ENCODE data around the gene HBD.

The HBD gene

GRCh38 chr11:5231111-5231510 is 3.2 kb downstream of the HBD start:
- DNase-seq = no peak

- DNase-seq = no peak
Observed at GRCh38 chr11:5230266-5230665, 4.0 kb downstream of the HBD start.

DNA sequence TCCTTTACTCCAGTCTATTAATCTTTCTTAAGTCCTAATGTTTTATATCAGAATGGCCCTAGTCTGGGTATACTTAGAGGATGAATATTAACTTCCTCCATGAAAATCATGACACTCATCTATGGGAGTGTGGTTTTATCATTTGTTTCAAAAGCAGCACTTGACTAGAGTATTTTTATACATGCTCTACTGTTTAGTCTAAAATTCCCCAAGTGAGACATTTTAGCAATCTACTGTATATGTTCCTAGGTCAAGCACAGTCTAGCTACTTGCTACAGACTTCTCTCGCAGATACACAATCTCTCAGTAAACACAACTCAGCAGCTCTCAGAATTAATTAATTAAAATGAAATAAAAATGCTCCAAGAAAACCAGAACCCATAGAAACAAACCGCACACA is 4.5 kb downstream of the HBD start:
- no peak for DNase-seq

- DNase-seq = no peak
Observed at GRCh38 chr11:5229356-5229755, 4.9 kb downstream of the HBD start.

DNA sequence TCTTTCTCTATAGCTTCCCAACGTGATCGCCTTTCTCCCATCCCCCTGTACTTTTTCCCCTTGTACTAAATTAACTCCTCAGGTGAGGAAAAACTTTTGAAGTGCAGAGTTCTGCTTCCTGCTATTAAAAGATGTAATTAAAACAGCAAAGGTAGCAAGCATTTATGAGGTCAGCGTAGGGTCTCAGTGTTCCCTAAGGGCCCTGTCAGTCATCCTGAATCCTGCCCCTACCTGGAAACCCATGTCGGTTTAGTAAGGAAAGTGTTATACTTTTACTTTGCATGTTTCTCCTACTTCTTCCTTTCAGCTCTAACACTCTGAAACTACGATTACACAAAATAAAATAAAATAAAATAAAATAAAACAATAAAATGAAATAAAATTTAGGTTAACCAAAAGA is 6.2 kb downstream of the HBD start:
- DNase-seq = no peak

GRCh38 chr11:5227681-5228080 is 6.6 kb downstream of the HBD start:
- DNase-seq = no peak

DNA sequence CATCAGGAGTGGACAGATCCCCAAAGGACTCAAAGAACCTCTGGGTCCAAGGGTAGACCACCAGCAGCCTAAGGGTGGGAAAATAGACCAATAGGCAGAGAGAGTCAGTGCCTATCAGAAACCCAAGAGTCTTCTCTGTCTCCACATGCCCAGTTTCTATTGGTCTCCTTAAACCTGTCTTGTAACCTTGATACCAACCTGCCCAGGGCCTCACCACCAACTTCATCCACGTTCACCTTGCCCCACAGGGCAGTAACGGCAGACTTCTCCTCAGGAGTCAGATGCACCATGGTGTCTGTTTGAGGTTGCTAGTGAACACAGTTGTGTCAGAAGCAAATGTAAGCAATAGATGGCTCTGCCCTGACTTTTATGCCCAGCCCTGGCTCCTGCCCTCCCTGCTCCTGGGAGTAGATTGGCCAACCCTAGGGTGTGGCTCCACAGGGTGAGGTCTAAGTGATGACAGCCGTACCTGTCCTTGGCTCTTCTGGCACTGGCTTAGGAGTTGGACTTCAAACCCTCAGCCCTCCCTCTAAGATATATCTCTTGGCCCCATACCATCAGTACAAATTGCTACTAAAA is 7.5 kb downstream of the HBD start, which contains the start of gene HBB:
Gene HBB, minus strand, starts transcription at position 340 of the 579 bp plus-strand sequence. Its CDS starts 50 bp downstream, at position 290.
- DNase-seq = peak; percentile 3

DNA sequence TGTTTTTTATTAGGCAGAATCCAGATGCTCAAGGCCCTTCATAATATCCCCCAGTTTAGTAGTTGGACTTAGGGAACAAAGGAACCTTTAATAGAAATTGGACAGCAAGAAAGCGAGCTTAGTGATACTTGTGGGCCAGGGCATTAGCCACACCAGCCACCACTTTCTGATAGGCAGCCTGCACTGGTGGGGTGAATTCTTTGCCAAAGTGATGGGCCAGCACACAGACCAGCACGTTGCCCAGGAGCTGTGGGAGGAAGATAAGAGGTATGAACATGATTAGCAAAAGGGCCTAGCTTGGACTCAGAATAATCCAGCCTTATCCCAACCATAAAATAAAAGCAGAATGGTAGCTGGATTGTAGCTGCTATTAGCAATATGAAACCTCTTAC is 8.8 kb downstream of the HBD start:
- no peak for DNase-seq

DNA sequence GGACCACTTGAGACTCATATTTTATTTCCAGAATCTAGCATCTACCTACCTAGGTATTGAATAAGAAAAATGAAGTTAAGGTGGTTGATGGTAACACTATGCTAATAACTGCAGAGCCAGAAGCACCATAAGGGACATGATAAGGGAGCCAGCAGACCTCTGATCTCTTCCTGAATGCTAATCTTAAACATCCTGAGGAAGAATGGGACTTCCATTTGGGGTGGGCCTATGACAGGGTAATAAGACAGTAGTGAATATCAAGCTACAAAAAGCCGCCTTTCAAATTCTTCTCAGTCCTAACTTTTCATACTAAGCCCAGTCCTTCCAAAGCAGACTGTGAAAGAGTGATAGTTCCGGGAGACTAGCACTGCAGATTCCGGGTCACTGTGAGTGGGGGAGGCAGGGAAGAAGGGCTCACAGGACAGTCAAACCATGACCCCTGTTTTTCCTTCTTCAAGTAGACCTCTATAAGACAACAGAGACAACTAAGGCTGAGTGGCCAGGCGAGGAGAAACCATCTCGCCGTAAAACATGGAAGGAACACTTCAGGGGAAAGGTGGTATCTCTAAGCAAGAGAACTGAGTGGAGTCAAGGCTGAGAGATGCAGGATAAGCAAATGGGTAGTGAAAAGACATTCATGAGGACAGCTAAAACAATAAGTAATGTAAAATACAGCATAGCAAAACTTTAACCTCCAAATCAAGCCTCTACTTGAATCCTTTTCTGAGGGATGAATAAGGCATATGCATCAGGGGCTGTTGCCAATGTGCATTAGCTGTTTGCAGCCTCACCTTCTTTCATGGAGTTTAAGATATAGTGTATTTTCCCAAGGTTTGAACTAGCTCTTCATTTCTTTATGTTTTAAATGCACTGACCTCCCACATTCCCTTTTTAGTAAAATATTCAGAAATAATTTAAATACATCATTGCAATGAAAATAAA is 9.5 kb downstream of the HBD start:
- DNase-seq = no peak

DNA sequence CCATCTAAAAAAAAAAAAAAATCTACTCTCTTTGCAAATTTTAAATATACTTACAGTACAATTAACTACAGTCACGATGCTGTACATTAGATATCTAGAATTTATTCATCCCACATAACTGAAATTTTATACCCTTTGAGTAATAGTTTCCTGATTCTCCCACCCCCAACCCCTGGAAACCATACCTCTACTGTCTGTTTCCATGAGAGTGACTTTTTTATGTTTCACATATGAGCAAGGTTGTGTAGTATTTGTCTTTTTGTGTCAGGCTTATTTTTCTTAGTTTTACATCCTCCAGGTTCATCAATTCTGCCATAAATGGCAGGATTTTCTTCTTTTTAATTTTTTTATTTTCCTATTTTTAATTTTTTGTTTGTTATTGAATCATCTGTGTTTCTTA is 10.6 kb downstream of the HBD start:
- no peak for DNase-seq

- DNase-seq = no peak
Observed at GRCh38 chr11:5223146-5223545, 11.1 kb downstream of the HBD start.

DNA sequence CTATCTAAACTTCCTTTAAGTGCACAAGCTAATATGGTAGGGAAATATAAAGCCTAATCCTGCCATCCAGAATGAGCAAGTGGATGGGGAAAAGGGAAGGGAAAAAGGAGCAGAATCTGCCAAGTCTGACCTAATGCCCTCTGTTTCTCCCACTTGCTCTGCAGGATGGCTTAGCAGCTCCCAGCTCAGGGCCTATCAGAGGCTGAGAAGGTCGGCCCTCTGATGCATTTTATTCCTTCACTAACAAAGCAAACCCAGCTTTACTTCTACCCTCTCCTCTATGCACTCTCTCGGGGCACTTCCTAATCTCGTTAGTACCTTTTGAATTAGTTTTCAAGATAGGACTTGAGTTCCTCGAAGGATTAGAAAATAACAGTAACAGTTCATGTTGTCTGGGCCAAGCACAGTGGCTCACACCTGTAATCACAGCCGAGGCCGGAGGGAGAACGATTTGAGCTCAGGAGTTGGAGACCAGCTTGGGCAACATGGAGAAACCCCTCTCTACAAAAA is 23.9 kb downstream of the HBD start:
- no peak for DNase-seq

- DNase-seq = no peak
Observed at GRCh38 chr11:5204787-5205186, 29.5 kb downstream of the HBD start.

GRCh38 chr11:5203366-5203765 is 30.9 kb downstream of the HBD start:
- DNase-seq = no peak

DNA sequence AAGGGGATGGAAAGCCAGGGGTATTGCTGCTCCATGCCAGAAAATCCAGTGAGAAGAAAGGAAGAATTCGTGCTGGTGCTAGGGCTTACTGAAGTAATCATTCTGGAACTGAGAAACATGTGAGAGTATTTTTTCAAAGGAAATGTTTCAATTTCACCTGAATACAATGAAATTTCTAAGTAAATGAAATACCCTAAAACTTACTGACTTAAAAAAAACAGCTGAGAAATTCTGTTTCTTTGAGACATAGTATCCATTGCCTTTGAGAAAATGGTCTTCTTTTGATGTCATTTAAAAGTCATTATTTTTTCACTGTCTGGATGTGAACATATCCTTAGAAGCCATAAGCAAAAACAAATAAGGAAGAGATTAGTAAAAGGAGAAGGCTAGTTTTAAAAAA is 33.7 kb downstream of the HBD start, which contains the start of gene OR51V1:
Gene OR51V1, minus strand, starts transcription at position 101 of the 400 bp plus-strand sequence. Its CDS starts 0 bp downstream, at position 101.
- no peak for DNase-seq

DNA sequence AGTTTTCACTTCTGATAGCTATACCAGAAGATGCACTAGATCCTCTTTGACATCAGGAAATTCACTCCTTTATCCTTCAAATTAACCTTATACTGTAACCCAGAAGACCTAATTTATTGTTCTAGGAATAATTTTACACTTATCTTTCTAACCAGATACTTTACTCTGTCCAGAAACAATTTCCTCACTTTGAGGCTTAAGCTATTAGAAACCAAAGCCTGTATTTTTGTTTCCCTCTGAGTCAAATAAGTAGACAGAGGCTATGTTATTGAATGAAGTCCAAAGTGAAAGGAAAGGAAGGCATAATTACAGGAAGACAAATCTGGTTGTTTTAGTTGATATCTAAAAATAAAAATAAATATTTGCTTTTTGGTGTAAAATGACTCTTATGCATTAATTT is 36.0 kb downstream of the HBD start:
- no peak for DNase-seq

GRCh38 chr11:5197536-5197935 is 36.7 kb downstream of the HBD start:
- DNase-seq = no peak

DNA sequence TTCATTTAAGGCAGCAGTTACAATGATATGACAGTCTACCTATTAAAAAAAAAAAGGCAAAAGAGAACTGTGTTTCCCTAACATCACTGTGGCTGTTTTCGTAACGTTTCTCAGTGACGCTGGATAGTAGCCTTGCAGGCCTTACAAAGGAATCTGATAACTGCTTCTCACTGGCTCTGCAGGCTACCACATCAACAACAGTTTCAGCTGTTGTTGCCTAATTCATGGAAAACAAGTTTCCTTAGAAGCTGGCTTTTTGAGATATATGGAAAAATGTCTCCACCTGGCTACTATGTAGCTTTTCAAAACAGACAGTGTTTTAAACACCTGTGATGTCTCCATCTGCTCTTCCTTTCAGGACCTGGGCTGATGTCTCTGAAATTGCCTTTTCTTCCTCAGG is 37.6 kb downstream of the HBD start:
- no peak for DNase-seq

DNA sequence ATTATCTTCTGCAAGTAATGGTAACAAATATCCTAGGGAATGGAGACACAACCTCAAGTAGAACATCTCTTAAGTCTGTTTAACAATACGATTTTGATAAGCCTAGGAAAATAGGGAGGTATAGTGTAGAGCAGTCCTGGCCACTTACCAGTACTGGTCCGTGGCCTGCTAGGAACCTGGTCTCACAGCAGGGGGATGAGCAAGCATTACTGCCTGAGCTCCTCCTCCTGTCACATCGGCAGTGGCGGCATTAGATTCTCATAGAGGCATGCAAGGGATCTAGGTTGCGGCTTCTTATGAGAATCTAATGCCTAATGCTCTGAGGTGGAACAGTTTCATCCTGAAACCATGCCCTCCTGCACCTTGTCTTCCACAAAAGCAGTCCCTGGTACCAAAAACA is 38.2 kb downstream of the HBD start:
- DNase-seq = no peak

- DNase-seq = no peak
Observed at GRCh38 chr11:5192738-5193137, 41.5 kb downstream of the HBD start.

DNA sequence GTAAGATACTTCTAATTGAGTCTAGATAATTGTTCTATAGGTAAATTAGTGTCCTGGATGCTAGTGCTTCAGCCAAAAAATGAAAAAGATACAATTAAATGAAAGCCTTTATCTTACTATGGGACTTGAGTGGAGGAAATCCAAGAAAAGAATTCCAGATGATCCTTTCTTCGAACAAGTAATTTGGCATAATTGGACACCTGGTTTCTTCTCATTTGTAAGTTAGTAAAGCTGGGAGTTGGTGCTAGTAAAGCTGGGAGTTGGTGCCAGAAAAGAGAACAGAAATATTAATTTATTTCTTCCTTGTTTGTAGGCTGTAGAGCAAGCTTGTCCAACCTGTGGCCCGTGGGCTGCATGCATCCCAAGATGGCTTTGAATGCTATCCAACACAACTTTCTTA is 46.1 kb downstream of the HBD start:
- DNase-seq = no peak

Measured in NCI-H1436 treated with DMSO at 0.1 percent for 48 hours (cell line).